GM18511 (cell line): ENCODE data around the gene UBE2L6.

ENCODE experiments used
- ATAC-seq: cut with Tn5 transposase; IDR thresholded peaks from one replicate; pipeline ENCODE4 v1.9.1; 2021; ENCODE audit warnings: mild to moderate bottlenecking, moderate library complexity; ENCODE audit not compliant: unreplicated experiment

UBE2L6 gene

DNA sequence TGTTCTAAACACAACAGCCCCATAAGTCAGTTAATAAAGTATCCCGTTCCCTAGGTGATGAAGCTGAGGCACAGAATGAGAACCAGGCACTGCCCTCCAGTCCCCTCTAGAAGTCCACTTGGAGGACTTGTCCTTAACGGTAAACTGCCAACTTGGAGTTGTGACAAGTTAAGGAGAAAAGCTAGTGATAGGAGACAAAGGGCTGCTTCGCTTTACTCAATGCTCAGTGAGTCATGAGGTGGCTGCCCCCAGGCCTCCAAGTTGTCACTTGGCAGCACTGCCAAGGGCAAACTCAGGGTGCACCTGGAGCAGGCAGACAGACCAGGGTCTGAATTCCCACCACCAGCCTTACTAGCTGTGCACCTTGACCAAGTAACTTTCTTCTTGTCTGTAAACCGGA is 65.5 kb downstream of the UBE2L6 start:
- ATAC-seq = no peak
